ENCODE data around the gene FAM107A.

DNA sequence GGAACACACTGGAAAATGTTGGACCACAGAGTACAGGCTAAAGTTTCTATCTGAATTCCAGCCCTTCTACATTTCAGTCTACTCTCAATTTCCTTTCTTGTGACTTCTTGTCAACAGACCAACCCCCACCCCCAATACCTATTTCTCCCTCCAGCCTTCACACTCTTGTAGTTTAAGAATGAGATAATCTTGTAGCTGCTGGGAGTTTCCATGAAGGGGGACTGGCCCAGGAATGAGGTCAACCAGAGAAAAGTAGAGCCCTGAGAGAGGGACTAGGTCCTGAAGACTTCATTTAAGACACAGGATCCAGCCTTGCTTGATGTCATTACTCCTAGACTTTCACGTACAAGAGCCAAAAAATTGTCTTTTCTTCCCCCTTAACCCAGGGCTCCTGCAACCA lies 29.5 kb upstream of the FAM107A start:
- TF ChIP-seq, protein P1, sequence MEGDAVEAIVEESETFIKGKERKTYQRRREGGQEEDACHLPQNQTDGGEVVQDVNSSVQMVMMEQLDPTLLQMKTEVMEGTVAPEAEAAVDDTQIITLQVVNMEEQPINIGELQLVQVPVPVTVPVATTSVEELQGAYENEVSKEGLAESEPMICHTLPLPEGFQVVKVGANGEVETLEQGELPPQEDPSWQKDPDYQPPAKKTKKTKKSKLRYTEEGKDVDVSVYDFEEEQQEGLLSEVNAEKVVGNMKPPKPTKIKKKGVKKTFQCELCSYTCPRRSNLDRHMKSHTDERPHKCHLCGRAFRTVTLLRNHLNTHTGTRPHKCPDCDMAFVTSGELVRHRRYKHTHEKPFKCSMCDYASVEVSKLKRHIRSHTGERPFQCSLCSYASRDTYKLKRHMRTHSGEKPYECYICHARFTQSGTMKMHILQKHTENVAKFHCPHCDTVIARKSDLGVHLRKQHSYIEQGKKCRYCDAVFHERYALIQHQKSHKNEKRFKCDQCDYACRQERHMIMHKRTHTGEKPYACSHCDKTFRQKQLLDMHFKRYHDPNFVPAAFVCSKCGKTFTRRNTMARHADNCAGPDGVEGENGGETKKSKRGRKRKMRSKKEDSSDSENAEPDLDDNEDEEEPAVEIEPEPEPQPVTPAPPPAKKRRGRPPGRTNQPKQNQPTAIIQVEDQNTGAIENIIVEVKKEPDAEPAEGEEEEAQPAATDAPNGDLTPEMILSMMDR (IDR thresholded peaks at IDR 0.05; ENCODE audit: insufficient read depth, low read length), result no peak
- no peak for TF ChIP-seq SPI1 (IDR thresholded peaks at IDR 0.05; ENCODE audit: borderline replicate concordance, low read depth)
- TF ChIP-seq, protein P2, sequence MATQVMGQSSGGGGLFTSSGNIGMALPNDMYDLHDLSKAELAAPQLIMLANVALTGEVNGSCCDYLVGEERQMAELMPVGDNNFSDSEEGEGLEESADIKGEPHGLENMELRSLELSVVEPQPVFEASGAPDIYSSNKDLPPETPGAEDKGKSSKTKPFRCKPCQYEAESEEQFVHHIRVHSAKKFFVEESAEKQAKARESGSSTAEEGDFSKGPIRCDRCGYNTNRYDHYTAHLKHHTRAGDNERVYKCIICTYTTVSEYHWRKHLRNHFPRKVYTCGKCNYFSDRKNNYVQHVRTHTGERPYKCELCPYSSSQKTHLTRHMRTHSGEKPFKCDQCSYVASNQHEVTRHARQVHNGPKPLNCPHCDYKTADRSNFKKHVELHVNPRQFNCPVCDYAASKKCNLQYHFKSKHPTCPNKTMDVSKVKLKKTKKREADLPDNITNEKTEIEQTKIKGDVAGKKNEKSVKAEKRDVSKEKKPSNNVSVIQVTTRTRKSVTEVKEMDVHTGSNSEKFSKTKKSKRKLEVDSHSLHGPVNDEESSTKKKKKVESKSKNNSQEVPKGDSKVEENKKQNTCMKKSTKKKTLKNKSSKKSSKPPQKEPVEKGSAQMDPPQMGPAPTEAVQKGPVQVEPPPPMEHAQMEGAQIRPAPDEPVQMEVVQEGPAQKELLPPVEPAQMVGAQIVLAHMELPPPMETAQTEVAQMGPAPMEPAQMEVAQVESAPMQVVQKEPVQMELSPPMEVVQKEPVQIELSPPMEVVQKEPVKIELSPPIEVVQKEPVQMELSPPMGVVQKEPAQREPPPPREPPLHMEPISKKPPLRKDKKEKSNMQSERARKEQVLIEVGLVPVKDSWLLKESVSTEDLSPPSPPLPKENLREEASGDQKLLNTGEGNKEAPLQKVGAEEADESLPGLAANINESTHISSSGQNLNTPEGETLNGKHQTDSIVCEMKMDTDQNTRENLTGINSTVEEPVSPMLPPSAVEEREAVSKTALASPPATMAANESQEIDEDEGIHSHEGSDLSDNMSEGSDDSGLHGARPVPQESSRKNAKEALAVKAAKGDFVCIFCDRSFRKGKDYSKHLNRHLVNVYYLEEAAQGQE (IDR thresholded peaks at IDR 0.05; ENCODE audit: insufficient replicate concordance, low read depth), result no peak
- TF ChIP-seq POLR2AphosphoS5 (IDR thresholded peaks at IDR 0.05; ENCODE audit: low read depth), result no peak
- TF ChIP-seq GABPA (IDR thresholded peaks at IDR 0.05; ENCODE audit: low read depth), result no peak
